Measurements from ENCODE around the gene EEFSEC. TPM values are rescaled to one million over a fixed set of nuclear protein-coding genes. Genes with fewer than 3 reads are reported as not detected.

The EEFSEC gene
- total and polyA plus RNA-seq, 11 donors = 17.5 to 48.0 (median 22.5) TPM

GRCh38 chr3:128227507-128227906, 74.2 kb downstream of the EEFSEC start:
- no peak overlapping the region for H3K27ac ChIP-seq
- TF ChIP-seq, protein P1, sequence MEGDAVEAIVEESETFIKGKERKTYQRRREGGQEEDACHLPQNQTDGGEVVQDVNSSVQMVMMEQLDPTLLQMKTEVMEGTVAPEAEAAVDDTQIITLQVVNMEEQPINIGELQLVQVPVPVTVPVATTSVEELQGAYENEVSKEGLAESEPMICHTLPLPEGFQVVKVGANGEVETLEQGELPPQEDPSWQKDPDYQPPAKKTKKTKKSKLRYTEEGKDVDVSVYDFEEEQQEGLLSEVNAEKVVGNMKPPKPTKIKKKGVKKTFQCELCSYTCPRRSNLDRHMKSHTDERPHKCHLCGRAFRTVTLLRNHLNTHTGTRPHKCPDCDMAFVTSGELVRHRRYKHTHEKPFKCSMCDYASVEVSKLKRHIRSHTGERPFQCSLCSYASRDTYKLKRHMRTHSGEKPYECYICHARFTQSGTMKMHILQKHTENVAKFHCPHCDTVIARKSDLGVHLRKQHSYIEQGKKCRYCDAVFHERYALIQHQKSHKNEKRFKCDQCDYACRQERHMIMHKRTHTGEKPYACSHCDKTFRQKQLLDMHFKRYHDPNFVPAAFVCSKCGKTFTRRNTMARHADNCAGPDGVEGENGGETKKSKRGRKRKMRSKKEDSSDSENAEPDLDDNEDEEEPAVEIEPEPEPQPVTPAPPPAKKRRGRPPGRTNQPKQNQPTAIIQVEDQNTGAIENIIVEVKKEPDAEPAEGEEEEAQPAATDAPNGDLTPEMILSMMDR (IDR thresholded peaks at IDR 0.05) = no peak
- no peak for TF ChIP-seq POLR2A (IDR thresholded peaks at IDR 0.05)
- intact Hi-C loops (cut with DNase I) = loop anchor here in 4 of 10 donors (5.0 kb wide), 2 partner anchors 95 to 270 kb away; no protein-coding TSS in a partner anchor
- H3K9me3 ChIP-seq = peaks cover 0 to 13% (median 5%) of the 10 kb centered on the region in 12 donors
- DNase-seq = no peak
- no peaks in the 10 kb centered on the region for H3K36me3 ChIP-seq
- H3K27me3 ChIP-seq = no peaks in the 10 kb centered on the region
- no peak overlapping the region for H3K4me3 ChIP-seq
- peaks cover 0 to 24% (median 10%) of the 10 kb centered on the region in 12 donors for H3K4me1 ChIP-seq
- ATAC-seq = no peak
- WGBS, 4 donors = 97 to 100% (median 97%) methylated on average over 1 to 4 of the region's 4 CpGs

DNA sequence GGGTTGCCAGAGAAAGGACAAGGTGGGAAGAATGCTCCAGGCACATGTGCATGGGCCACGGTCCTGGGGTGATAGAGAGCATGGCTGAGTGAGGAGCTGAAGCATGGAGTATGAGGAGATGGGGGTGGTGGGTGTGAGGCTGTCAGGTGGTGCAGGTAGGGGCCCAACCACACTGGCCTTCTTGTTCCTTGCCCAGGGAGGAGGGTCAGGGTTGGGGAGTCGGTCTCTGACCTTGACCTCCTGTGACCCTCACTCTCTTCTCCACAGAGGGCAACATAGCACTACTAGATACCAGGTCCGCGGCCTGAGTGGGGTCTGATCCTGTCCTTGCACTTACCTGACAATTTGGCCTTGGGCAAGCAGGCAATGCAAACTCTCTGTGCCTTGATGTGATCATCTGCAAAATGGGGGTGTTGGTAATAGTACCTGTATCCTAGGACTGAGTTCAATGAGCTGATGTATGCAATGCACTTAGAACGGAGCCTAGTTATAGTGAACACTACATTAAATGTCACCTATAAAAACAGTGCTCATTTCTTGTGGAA, 75.2 kb downstream of the EEFSEC start:
- H3K27ac ChIP-seq = no peak overlapping the region
- DNase-seq (no peak), ATAC-seq (no peak)
- peaks cover 0 to 4% (median 0%) of the 10 kb centered on the region in 12 donors for H3K9me3 ChIP-seq
- no peaks in the 10 kb centered on the region for H3K27me3 ChIP-seq
- H3K4me1 ChIP-seq = peaks cover 0 to 28% (median 12%) of the 10 kb centered on the region in 12 donors
- H3K4me3 ChIP-seq = no peak overlapping the region
- no peaks in the 10 kb centered on the region for H3K36me3 ChIP-seq
- intact Hi-C loops (cut with DNase I) = loop anchor here in 4 of 10 donors (5.0 kb wide), 2 partner anchors 94 to 269 kb away; no protein-coding TSS in a partner anchor
- no peak for TF ChIP-seq POLR2A (IDR thresholded peaks at IDR 0.05)
- TF ChIP-seq, protein P1 (IDR thresholded peaks at IDR 0.05) = no peak
- 89 to 93% (median 92%) methylated on average over 5 of the region's 5 CpGs for WGBS, 4 donors

- intact Hi-C loops (cut with DNase I) = loop anchor here in 4 of 10 donors (5.0 kb wide), 2 partner anchors 93 to 268 kb away; no protein-coding TSS in a partner anchor
- ATAC-seq = peak in 2 of 4 donors; percentile 17 to 46
Observed at GRCh38 chr3:128229106-128229857, 76.0 kb downstream of the EEFSEC start.

More at GRCh38 chr3:128229106-128229857, 76.0 kb downstream of the EEFSEC start:
- no peak overlapping the region for H3K4me3 ChIP-seq
- H3K36me3 ChIP-seq = no peaks in the 10 kb centered on the region
- TF ChIP-seq POLR2A (IDR thresholded peaks at IDR 0.05) = no peak
- TF ChIP-seq, protein P1 (IDR thresholded peaks at IDR 0.05) = no peak
- DNase-seq = no peak
- H3K27me3 ChIP-seq = no peaks in the 10 kb centered on the region
- peak overlapping the region in 6 of 12 donors; percentile 2 to 38 (median 22) for H3K27ac ChIP-seq
- peaks cover 0 to 28% (median 12%) of the 10 kb centered on the region in 12 donors for H3K4me1 ChIP-seq
- WGBS, 4 donors = 54 to 74% (median 72%) methylated on average over 11 of the region's 11 CpGs
- H3K9me3 ChIP-seq = no peaks in the 10 kb centered on the region
